ENCODE data around the gene PHACTR2.

The PHACTR2 gene

GRCh38 chr6:143857651-143858050 is 179.9 kb downstream of the PHACTR2 start:
- H3K27me3 ChIP-seq (ENCODE audit: insufficient read depth, low read depth) = no peaks in the 10 kb centered on the region
- no peaks in the 10 kb centered on the region for H4K20me1 ChIP-seq (ENCODE audit: insufficient read depth)
- H3K4me1 ChIP-seq (ENCODE audit: low read depth, poor library complexity, severe bottlenecking) = no peaks in the 10 kb centered on the region
- no peak overlapping the region for H3K4me3 ChIP-seq (IDR thresholded peaks at IDR 0.05; ENCODE audit: insufficient read depth, low read depth, low read length)
- no peak for TF ChIP-seq CTCF (conservative IDR thresholded peaks at IDR 0.05; ENCODE audit: low read depth, low read length)
- no peak overlapping the region for H3K4me2 ChIP-seq
- peaks cover 18% of the 10 kb centered on the region; the same call in 1 of the 2 replicates for H3K36me3 ChIP-seq (ENCODE audit: insufficient read depth)
- H3K27ac ChIP-seq = no peak overlapping the region
- no peak overlapping the region for H2AFZ ChIP-seq (ENCODE audit: low read depth)
- peaks cover 10% of the 10 kb centered on the region; the same call in 1 of the 2 replicates for H3K79me2 ChIP-seq (ENCODE audit: insufficient read depth, low read depth)
- no peak overlapping the region for H3K9ac ChIP-seq

- Histone ChIP-seq H3K27me3 (ENCODE audit: insufficient read depth, low read depth) (no peaks in the 10 kb centered on the region), H3K4me3 (IDR thresholded peaks at IDR 0.05; ENCODE audit: insufficient read depth, low read depth, low read length) (no peak overlapping the region), H3K4me1 (ENCODE audit: low read depth, poor library complexity, severe bottlenecking) (no peaks in the 10 kb centered on the region), H3K36me3 (ENCODE audit: insufficient read depth) (peaks cover 18% of the 10 kb centered on the region; the same call in 1 of the 2 replicates), H3K4me2 (no peak overlapping the region), H2AFZ (ENCODE audit: low read depth) (no peak overlapping the region), H4K20me1 (ENCODE audit: insufficient read depth) (no peaks in the 10 kb centered on the region), H3K9ac (no peak overlapping the region), H3K79me2 (ENCODE audit: insufficient read depth, low read depth) (no peaks in the 10 kb centered on the region), H3K27ac (no peak overlapping the region)
- no peak for TF ChIP-seq CTCF (conservative IDR thresholded peaks at IDR 0.05; ENCODE audit: low read depth, low read length)
Measured at GRCh38 chr6:143859891-143860660, 182.3 kb downstream of the PHACTR2 start.

GRCh38 chr6:143863771-143864170 is 186.0 kb downstream of the PHACTR2 start:
- Histone ChIP-seq H3K36me3 (ENCODE audit: insufficient read depth) (peaks cover 12% of the 10 kb centered on the region; the same call in 1 of the 2 replicates), H4K20me1 (ENCODE audit: insufficient read depth) (no peaks in the 10 kb centered on the region), H3K4me3 (IDR thresholded peaks at IDR 0.05; ENCODE audit: insufficient read depth, low read depth, low read length) (no peak overlapping the region), H3K4me2 (no peak overlapping the region), H2AFZ (ENCODE audit: low read depth) (no peak overlapping the region), H3K27me3 (ENCODE audit: insufficient read depth, low read depth) (no peaks in the 10 kb centered on the region), H3K4me1 (ENCODE audit: low read depth, poor library complexity, severe bottlenecking) (no peaks in the 10 kb centered on the region), H3K79me2 (ENCODE audit: insufficient read depth, low read depth) (no peaks in the 10 kb centered on the region), H3K9ac (no peak overlapping the region), H3K27ac (no peak overlapping the region)
- no peak for TF ChIP-seq CTCF (conservative IDR thresholded peaks at IDR 0.05; ENCODE audit: low read depth, low read length)

GRCh38 chr6:143864234-143864633 is 186.5 kb downstream of the PHACTR2 start, which contains the start of gene ZC2HC1B:
Gene ZC2HC1B, plus strand, starts transcription at chr6:143864474. Its CDS starts 66 bp downstream, at chr6:143864540.
- no peaks in the 10 kb centered on the region for H3K27me3 ChIP-seq (ENCODE audit: insufficient read depth, low read depth)
- no peaks in the 10 kb centered on the region for H3K4me1 ChIP-seq (ENCODE audit: low read depth, poor library complexity, severe bottlenecking)
- H3K9ac ChIP-seq = no peak within 1 kb of the TSS
- no peak within 1 kb of the TSS for H3K4me3 ChIP-seq (IDR thresholded peaks at IDR 0.05; ENCODE audit: insufficient read depth, low read depth, low read length)
- no peak for TF ChIP-seq CTCF (conservative IDR thresholded peaks at IDR 0.05; ENCODE audit: low read depth, low read length)
- H3K4me2 ChIP-seq = no peak within 1 kb of the TSS
- H4K20me1 ChIP-seq (ENCODE audit: insufficient read depth) = no peaks in the 10 kb centered on the region
- no peak within 1 kb of the TSS for H2AFZ ChIP-seq (ENCODE audit: low read depth)
- peaks cover 12% of the 10 kb centered on the region; the same call in 1 of the 2 replicates for H3K36me3 ChIP-seq (ENCODE audit: insufficient read depth)
- H3K27ac ChIP-seq = no peak within 1 kb of the TSS
- H3K79me2 ChIP-seq (ENCODE audit: insufficient read depth, low read depth) = no peaks in the 10 kb centered on the region

Measured in KMS-11 (cell line).